ENCODE results near the gene KCNC4.

Gene KCNC4

DNA sequence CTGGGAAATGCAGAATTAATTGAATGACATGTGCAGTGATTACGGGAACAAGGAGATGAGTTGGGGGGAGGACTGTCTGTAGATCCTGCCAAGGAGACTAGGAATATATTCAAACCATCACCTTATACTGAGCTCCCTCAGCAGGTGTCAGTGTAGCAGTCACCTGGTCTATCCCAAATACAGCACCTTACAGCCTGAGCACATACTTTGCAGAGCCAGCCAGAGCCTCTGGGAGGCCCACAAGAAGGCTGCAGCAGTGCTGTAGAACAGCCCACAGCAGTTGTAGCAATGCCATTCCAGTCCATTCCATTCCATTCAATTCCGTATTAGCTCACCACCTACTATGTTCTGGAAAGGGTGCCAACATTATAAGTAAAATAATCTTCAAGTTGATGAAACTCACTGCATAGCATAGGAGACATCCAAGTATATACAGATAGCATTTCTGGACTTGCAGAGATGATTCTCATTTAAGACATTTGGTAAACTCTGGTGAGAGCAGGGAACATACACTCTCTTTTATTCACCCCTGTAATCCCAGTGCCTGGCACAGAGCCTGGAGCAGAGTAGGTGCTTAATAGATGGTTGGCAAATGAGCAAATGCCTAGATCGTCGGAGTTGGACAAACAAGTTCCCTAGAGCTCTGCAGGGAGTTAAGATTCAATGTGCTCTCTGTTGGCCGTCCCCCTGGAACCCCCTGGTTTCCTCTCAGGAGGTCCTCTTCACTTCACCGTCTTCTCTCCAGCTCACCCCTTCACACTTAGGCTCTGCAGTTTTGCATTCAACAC is 44.7 kb downstream of the KCNC4 start:
- TF ChIP-seq GATA3 (IDR thresholded peaks at IDR 0.05; ENCODE audit: low read depth, low read length) (no peak), GATA2 (IDR thresholded peaks at IDR 0.05; ENCODE audit: low read depth, low read length) (no peak)

DNA sequence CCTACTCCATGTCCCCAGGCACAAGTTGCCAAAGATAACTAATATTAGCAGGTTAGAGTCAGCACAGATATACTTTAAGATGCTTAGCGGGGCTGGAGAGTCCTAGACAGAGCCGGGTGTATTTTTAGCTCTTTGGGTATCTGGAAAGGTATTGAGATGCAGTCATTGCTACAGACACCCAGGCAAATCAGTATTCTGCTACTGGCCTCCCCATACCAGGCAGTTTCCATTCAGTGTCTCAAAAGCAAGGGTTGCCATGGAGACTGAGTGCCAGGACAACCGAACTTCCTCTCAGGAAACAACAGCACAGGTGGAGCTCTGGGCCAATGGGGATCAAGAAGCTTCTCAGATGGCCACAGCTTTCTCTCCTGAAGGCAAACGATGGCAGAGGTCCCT is 45.3 kb downstream of the KCNC4 start:
- TF ChIP-seq GATA3 (IDR thresholded peaks at IDR 0.05; ENCODE audit: low read depth, low read length) = no peak
- no peak for TF ChIP-seq GATA2 (IDR thresholded peaks at IDR 0.05; ENCODE audit: low read depth, low read length)

GRCh38 chr1:110258734-110259133 is 48.6 kb downstream of the KCNC4 start:
- TF ChIP-seq GATA2 (IDR thresholded peaks at IDR 0.05; ENCODE audit: low read depth, low read length) (no peak), GATA3 (IDR thresholded peaks at IDR 0.05; ENCODE audit: low read depth, low read length) (no peak)

DNA sequence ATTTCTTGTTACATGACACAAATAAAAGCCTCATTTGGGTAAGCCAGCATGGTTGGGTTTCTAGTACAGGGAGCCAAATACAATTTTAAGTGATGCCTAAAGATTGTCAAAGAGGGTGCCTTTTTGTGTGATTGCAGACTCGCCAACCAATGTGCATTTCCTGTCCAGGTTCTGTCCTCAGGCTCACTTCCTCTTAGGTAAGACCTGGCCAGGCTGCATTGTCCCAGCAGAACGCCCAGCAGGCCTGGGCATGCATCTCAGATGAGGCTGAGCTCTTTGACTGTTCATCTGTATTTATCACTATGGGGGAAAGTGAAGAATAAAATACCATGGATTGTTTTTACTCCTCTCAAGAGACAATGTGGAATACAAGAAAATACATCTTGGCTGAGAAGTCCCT is 49.7 kb downstream of the KCNC4 start:
- TF ChIP-seq GATA3 (IDR thresholded peaks at IDR 0.05; ENCODE audit: low read depth, low read length) (no peak), GATA2 (IDR thresholded peaks at IDR 0.05; ENCODE audit: low read depth, low read length) (no peak)
